Measurements from ENCODE around the gene ZNF365. TPM values are rescaled to one million over a fixed set of nuclear protein-coding genes. Genes with fewer than 3 reads are reported as not detected.
"Not testable (repeated sequence)": the region's sequence is repeated elsewhere in the genome, so short reads cannot be mapped to it uniquely, and the experiment has no call there.

Gene ZNF365
- total and polyA plus RNA-seq, 7 experiments from 2014 or later = 0.08 to 2.9 (median 0.28) TPM; not detected in 3

DNA sequence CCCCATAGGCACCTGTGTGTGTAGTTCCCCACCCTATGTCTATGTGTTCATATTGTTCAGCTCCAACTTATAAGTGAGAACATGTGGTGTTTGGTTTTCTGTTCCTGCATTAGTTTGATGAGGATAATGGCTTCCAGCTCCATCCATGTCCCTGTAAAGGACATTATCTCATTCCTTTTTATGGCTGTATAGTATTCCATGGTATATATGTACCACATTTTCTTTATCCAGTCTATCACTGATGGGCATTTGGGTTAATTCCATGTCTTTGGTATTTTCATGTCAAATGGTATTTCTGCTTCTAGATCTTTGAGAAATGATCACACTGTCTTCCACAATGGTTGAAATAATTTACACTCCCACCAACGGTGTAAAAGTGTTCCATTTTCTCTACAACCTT lies 36.4 kb downstream of the ZNF365 start:
- H3K27ac ChIP-seq (ENCODE audit: low read depth, low read length); CTCF ChIA-PET; H3K4me1 Mint-ChIP-seq: not testable (repeated sequence)

DNA sequence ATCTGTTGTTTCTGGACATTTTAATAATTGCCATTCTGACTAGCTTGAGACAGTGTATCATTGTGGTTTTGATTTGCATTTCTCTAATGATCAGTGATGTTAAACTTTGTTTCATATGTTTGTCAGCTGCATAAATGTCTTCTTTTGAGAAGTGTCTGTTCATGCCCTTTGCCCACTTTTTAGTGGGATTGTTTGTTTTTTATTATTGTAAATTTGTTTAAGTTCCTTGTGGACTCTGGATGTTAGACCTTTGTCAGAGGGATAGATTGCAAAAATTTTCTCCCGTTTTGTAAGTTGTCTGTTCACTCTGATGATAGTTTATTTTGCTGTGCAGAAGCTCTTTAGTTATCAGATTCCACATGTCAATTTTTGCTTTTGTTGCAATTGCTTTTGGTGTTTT lies 36.8 kb downstream of the ZNF365 start:
- CTCF ChIA-PET; intact Hi-C loops (cut with micrococcal nuclease); DNase-seq; H3K36me3 ChIP-seq (ENCODE audit: control insufficient read depth in 2 of 3, insufficient read depth in 3 of 3, low read length in 3 of 3); H3K27me3 ChIP-seq (ENCODE audit: control insufficient read depth in 2 of 2, insufficient read depth in 2 of 2, low read length in 2 of 2); H3K4me3 Mint-ChIP-seq; H3K4me1 Mint-ChIP-seq; H3K27ac ChIP-seq (ENCODE audit: low read depth, low read length); H3K27ac Mint-ChIP-seq; H3K4me1 ChIP-seq (ENCODE audit: control insufficient read depth in 2 of 2, insufficient read depth in 2 of 2, low read length in 2 of 2); POLR2A ChIA-PET; ATAC-seq; H3K9me3 ChIP-seq (ENCODE audit: control insufficient read depth in 2 of 3, low read length in 3 of 3); H3K4me3 ChIP-seq (ENCODE audit: low read length): not testable (repeated sequence)
- Mint-ChIP-seq H3K9me3 (peaks cover 8 to 42% (median 22%) of the 10 kb centered on the region in 11 donors), H3K27me3 (peaks cover 22 to 50% (median 25%) of the 10 kb centered on the region in 5 donors), H3K36me3 (peaks cover 0 to 10% (median 0%) of the 10 kb centered on the region in 5 donors)

More for the DNA sequence above, 36.4 kb downstream of the ZNF365 start:
- H3K27ac Mint-ChIP-seq; POLR2A ChIA-PET; H3K4me1 ChIP-seq (ENCODE audit: control insufficient read depth in 2 of 2, insufficient read depth in 2 of 2, low read length in 2 of 2); intact Hi-C loops (cut with micrococcal nuclease); H3K9me3 ChIP-seq (ENCODE audit: control insufficient read depth in 2 of 3, low read length in 3 of 3); ATAC-seq; H3K27me3 ChIP-seq (ENCODE audit: control insufficient read depth in 2 of 2, insufficient read depth in 2 of 2, low read length in 2 of 2); H3K4me3 ChIP-seq (ENCODE audit: low read length); DNase-seq; H3K36me3 ChIP-seq (ENCODE audit: control insufficient read depth in 2 of 3, insufficient read depth in 3 of 3, low read length in 3 of 3); H3K4me3 Mint-ChIP-seq: not testable (repeated sequence)
- Mint-ChIP-seq H3K9me3 (peaks cover 8 to 42% (median 22%) of the 10 kb centered on the region in 11 donors), H3K27me3 (peaks cover 18 to 46% (median 22%) of the 10 kb centered on the region in 5 donors), H3K36me3 (peaks cover 0 to 10% (median 0%) of the 10 kb centered on the region in 5 donors)

DNA sequence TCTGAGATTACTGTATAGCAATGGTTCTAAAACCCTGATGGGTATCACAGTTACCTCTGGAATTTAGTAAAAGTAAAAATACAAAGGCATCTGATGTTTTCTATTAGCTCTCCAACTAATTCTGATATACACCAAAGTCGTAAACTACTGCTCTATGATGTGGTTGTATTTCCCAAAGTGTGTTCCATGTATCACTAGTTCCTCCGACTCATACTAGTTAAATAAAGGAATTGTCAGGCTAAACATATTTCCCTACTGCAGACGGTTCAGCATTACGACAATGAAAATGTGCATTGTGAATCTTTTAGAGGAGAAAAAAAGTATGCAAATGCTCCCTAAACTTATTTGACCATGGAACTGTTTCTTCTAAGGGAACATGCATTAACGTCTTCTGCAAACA lies 38.9 kb downstream of the ZNF365 start:
- Histone ChIP-seq H3K4me3 (ENCODE audit: low read length) (no peak overlapping the region), H3K4me1 (ENCODE audit: control insufficient read depth in 2 of 2, insufficient read depth in 2 of 2, low read length in 2 of 2) (no peaks in the 10 kb centered on the region), H3K27ac (ENCODE audit: low read depth, low read length) (no peak overlapping the region), H3K27me3 (ENCODE audit: control insufficient read depth in 2 of 2, insufficient read depth in 2 of 2, low read length in 2 of 2) (no peaks in the 10 kb centered on the region), H3K36me3 (ENCODE audit: control insufficient read depth in 2 of 3, insufficient read depth in 3 of 3, low read length in 3 of 3) (no peaks in the 10 kb centered on the region), H3K9me3 (ENCODE audit: control insufficient read depth in 2 of 3, low read length in 3 of 3) (no peaks in the 10 kb centered on the region)
- H3K4me3 Mint-ChIP-seq = no peak overlapping the region
- no peak overlapping the region for H3K27ac Mint-ChIP-seq
- peaks cover 28 to 58% (median 35%) of the 10 kb centered on the region in 5 donors for H3K27me3 Mint-ChIP-seq
- POLR2A ChIA-PET = no interaction called here
- ATAC-seq (no peak), DNase-seq (no peak)
- H3K4me1 Mint-ChIP-seq = no peaks in the 10 kb centered on the region
- peaks cover 3 to 32% (median 16%) of the 10 kb centered on the region in 11 donors for H3K9me3 Mint-ChIP-seq
- CTCF ChIA-PET = no interaction called here
- H3K36me3 Mint-ChIP-seq = peaks cover 0 to 6% (median 0%) of the 10 kb centered on the region in 5 donors
- intact Hi-C loops (cut with micrococcal nuclease) = no loop called here

DNA sequence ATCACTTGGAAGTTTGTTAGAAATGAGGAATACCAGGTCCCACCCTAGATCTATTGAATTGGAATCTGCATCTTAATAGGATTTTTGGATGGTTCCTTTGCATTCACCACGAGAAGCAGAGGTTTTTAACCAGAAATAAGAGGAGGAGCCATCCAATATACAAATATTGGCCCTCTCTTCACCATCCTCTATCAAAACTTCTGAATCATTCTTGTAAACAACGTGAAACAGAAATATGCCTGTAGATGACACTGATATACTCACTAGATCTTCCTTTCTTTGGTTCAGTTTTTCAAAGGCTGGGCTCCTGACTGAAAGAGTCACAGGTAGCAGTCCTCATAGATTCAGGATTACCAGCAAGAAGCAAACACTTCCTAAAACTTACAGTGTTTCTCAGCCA lies 39.5 kb downstream of the ZNF365 start:
- Mint-ChIP-seq H3K27ac (no peak overlapping the region), H3K27me3 (peaks cover 28 to 54% (median 35%) of the 10 kb centered on the region in 5 donors), H3K9me3 (peaks cover 0 to 26% (median 16%) of the 10 kb centered on the region in 11 donors), H3K36me3 (peaks cover 0 to 6% (median 0%) of the 10 kb centered on the region in 5 donors), H3K4me1 (no peaks in the 10 kb centered on the region), H3K4me3 (no peak overlapping the region)
- intact Hi-C loops (cut with micrococcal nuclease) = loop anchor here in 1 of 2 donors (1.0 kb wide), 1 partner anchor 149 kb away; no protein-coding TSS in a partner anchor
- ATAC-seq (no peak), DNase-seq (no peak)
- H3K27ac ChIP-seq (ENCODE audit: low read depth, low read length) = no peak overlapping the region
- ChIA-PET CTCF (interaction anchor here (0.6 to 1.0 kb wide), 2 partner anchors 375 to 1753 kb away, joined by 3 to 5 read pairs; no protein-coding TSS in a partner anchor), POLR2A (no interaction called here)
- no peaks in the 10 kb centered on the region for H3K9me3 ChIP-seq (ENCODE audit: control insufficient read depth in 2 of 3, low read length in 3 of 3)
- no peak overlapping the region for H3K4me3 ChIP-seq (ENCODE audit: low read length)
- H3K36me3 ChIP-seq (ENCODE audit: control insufficient read depth in 2 of 3, insufficient read depth in 3 of 3, low read length in 3 of 3) = no peaks in the 10 kb centered on the region
- H3K4me1 ChIP-seq (ENCODE audit: control insufficient read depth in 2 of 2, insufficient read depth in 2 of 2, low read length in 2 of 2) = no peaks in the 10 kb centered on the region
- no peaks in the 10 kb centered on the region for H3K27me3 ChIP-seq (ENCODE audit: control insufficient read depth in 2 of 2, insufficient read depth in 2 of 2, low read length in 2 of 2)

DNA sequence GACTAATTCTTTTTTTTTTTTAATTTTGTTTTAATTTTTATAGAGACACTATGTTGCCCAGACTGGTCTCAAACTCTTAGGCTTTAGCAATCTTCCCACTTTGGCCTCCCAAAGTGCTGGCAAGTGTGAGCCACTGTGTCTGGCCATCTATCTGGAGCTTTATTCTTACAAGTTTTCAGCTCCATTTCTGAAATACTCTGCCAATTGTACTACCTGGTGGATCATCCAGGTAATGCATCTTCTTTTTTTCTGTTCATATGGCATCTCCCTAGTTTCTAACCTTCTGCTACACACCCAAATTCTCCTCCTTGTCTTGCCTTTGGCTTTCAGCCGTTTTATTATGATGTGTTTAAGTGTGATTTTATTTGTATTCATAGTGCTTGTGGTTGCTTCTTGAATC lies 40.2 kb downstream of the ZNF365 start:
- no peak overlapping the region for H3K27ac ChIP-seq (ENCODE audit: low read depth, low read length)
- no peak overlapping the region for H3K27ac Mint-ChIP-seq
- DNase-seq (no peak), ATAC-seq (no peak)
- no peak overlapping the region for H3K4me3 Mint-ChIP-seq
- CTCF ChIA-PET = interaction anchor here (0.5 to 1.0 kb wide), 2 partner anchors 152 to 376 kb away, joined by 3 read pairs; no protein-coding TSS in a partner anchor
- peaks cover 0 to 23% (median 16%) of the 10 kb centered on the region in 11 donors for H3K9me3 Mint-ChIP-seq
- H3K27me3 Mint-ChIP-seq = peaks cover 28 to 58% (median 36%) of the 10 kb centered on the region in 5 donors
- H3K9me3 ChIP-seq (ENCODE audit: control insufficient read depth in 2 of 3, low read length in 3 of 3) = no peaks in the 10 kb centered on the region
- no peaks in the 10 kb centered on the region for H3K4me1 Mint-ChIP-seq
- POLR2A ChIA-PET = no interaction called here
- H3K36me3 ChIP-seq (ENCODE audit: control insufficient read depth in 2 of 3, insufficient read depth in 3 of 3, low read length in 3 of 3) = no peaks in the 10 kb centered on the region
- no peaks in the 10 kb centered on the region for H3K4me1 ChIP-seq (ENCODE audit: control insufficient read depth in 2 of 2, insufficient read depth in 2 of 2, low read length in 2 of 2)
- H3K4me3 ChIP-seq (ENCODE audit: low read length) = no peak overlapping the region
- peaks cover 0 to 6% (median 0%) of the 10 kb centered on the region in 5 donors for H3K36me3 Mint-ChIP-seq
- intact Hi-C loops (cut with micrococcal nuclease) = loop anchor here in 1 of 2 donors (1.0 kb wide), 1 partner anchor 150 kb away; no protein-coding TSS in a partner anchor
- H3K27me3 ChIP-seq (ENCODE audit: control insufficient read depth in 2 of 2, insufficient read depth in 2 of 2, low read length in 2 of 2) = no peaks in the 10 kb centered on the region

GRCh38 chr10:62422068-62422590 lies 48.0 kb downstream of the ZNF365 start:
- Mint-ChIP-seq H3K9me3 (peaks cover 0 to 3% (median 0%) of the 10 kb centered on the region in 11 donors), H3K27ac (no peak overlapping the region), H3K4me3 (no peak overlapping the region), H3K27me3 (peaks cover 9 to 18% (median 10%) of the 10 kb centered on the region in 5 donors), H3K36me3 (no peaks in the 10 kb centered on the region), H3K4me1 (peaks cover 0 to 2% (median 0%) of the 10 kb centered on the region in 7 donors)
- intact Hi-C loops (cut with micrococcal nuclease) = loop anchor here in 1 of 2 donors (5.0 kb wide), 1 partner anchor 525 kb away; no protein-coding TSS in a partner anchor
- no peak for ATAC-seq
- Histone ChIP-seq H3K27me3 (ENCODE audit: control insufficient read depth in 2 of 2, insufficient read depth in 2 of 2, low read length in 2 of 2) (no peaks in the 10 kb centered on the region), H3K27ac (ENCODE audit: low read depth, low read length) (no peak overlapping the region), H3K4me1 (ENCODE audit: control insufficient read depth in 2 of 2, insufficient read depth in 2 of 2, low read length in 2 of 2) (no peaks in the 10 kb centered on the region), H3K9me3 (ENCODE audit: control insufficient read depth in 2 of 3, low read length in 3 of 3) (no peaks in the 10 kb centered on the region), H3K4me3 (ENCODE audit: low read length) (no peak overlapping the region), H3K36me3 (ENCODE audit: control insufficient read depth in 2 of 3, insufficient read depth in 3 of 3, low read length in 3 of 3) (no peaks in the 10 kb centered on the region)
- CTCF ChIA-PET = no interaction called here
- no peak for DNase-seq
- POLR2A ChIA-PET = interaction anchor here (0.8 kb wide), 1 partner anchor 18 kb away, joined by 3 read pairs; no protein-coding TSS in a partner anchor

All from naive thymus-derived CD4-positive, alpha-beta T cell (primary cell).